HG02885 (cell line): ENCODE results near the gene OSM.
A peak's percentile ranks its signal among the peaks of the same experiment; 100 is the strongest.

Experiments
- ATAC-seq: cut with Tn5 transposase; IDR thresholded peaks from one replicate; pipeline ENCODE4 v1.9.1; 2021; ENCODE audit warnings: mild to moderate bottlenecking; ENCODE audit not compliant: unreplicated experiment, poor library complexity

OSM gene

GRCh38 chr22:30267382-30268302 is 991 bp upstream of the OSM start:
- no peak for ATAC-seq

- peak; percentile 72 for ATAC-seq
Observed at GRCh38 chr22:30265823-30266444, 717 bp downstream of the OSM start.

GRCh38 chr22:30265131-30265720 is 1.4 kb downstream of the OSM start:
- no peak for ATAC-seq

GRCh38 chr22:30263883-30264282 is 2.8 kb downstream of the OSM start:
- ATAC-seq: no peak

GRCh38 chr22:30262917-30263741 is 3.5 kb downstream of the OSM start:
- ATAC-seq: no peak

GRCh38 chr22:30262112-30262511 is 4.5 kb downstream of the OSM start:
- ATAC-seq: no peak

GRCh38 chr22:30261134-30261533 is 5.5 kb downstream of the OSM start:
- ATAC-seq: no peak

- no peak for ATAC-seq
Observed at GRCh38 chr22:30260682-30261081, 6.0 kb downstream of the OSM start.

- no peak for ATAC-seq
Observed at GRCh38 chr22:30260276-30260675, 6.4 kb downstream of the OSM start.

- ATAC-seq: no peak
Observed at GRCh38 chr22:30254314-30254713, 12.3 kb downstream of the OSM start.

GRCh38 chr22:30253205-30253852 is 13.3 kb downstream of the OSM start:
- no peak for ATAC-seq

GRCh38 chr22:30252411-30253204 is 14.0 kb downstream of the OSM start:
- ATAC-seq: no peak

GRCh38 chr22:30251711-30252110 is 14.9 kb downstream of the OSM start:
- ATAC-seq: no peak

GRCh38 chr22:30250661-30251267 is 15.9 kb downstream of the OSM start:
- ATAC-seq: no peak

- ATAC-seq: no peak
Observed at GRCh38 chr22:30250039-30250565, 16.5 kb downstream of the OSM start.

GRCh38 chr22:30249049-30250038 is 17.3 kb downstream of the OSM start:
- ATAC-seq: no peak

GRCh38 chr22:30248484-30248883 is 18.2 kb downstream of the OSM start:
- ATAC-seq: no peak
